RWPE1 (cell line): ENCODE measurements around the gene ADISSP.

Experiments
- CTCF ChIA-PET: fragments of 350-600 bp; sonication (Branson Sonifier 250); formaldehyde crosslinking; extraction: SDS; loops from one replicate; lab custom pipeline; 2021; lab: Yijun Ruan, JAX
- POLR2A ChIA-PET: fragments of 400-600 bp; formaldehyde crosslinking; extraction: SDS; loops from one replicate; lab custom pipeline; 2020; ENCODE audit warnings: antibody characterized with exemption; ENCODE audit not compliant: low non-redundant PET; lab: Yijun Ruan, JAX
- DNase-seq: peaks from one replicate; pipeline ENCODE4 v3.0.0; 2012; ENCODE audit warnings: low spot score
- H3K27ac ChIP-seq: fragments of 450-650 bp; 2 replicates; pipeline ENCODE4 v1.5.1; 2017
- TF ChIP-seq, protein P1 (sequence below): fragments of 450-650 bp; conservative IDR thresholded peaks from 2 replicates; pipeline ENCODE4 v1.5.1; 2017; ENCODE audit warnings: low read depth, mild to moderate bottlenecking

Gene ADISSP

DNA sequence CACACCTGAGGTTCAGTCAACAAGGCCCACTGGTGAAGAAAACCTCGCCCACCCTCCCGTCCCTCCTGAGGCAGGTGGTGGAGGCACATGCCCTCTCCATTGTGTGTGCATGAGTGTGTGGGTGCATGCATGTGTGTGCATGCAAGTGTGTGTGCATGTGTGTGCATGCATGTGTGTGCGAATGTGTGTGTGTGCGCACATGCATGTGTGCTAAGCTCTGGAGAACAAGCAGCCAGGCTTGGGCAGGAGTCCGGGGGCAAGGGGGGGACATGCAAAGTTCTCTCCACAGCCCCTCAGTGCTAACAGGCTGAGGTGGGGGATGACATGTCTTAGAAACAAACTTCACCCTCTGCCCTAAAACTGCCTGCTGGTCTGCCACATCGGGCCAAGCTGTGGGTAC lies 38.2 kb downstream of the ADISSP start:
- no peak for DNase-seq
- CTCF ChIA-PET = interaction anchor here (0.6 kb wide), 1 partner anchor 131 kb away, joined by 5 read pairs; no protein-coding TSS in a partner anchor
- H3K27ac ChIP-seq = no peak overlapping the region
- POLR2A ChIA-PET = no interaction called here
- TF ChIP-seq, protein P1, sequence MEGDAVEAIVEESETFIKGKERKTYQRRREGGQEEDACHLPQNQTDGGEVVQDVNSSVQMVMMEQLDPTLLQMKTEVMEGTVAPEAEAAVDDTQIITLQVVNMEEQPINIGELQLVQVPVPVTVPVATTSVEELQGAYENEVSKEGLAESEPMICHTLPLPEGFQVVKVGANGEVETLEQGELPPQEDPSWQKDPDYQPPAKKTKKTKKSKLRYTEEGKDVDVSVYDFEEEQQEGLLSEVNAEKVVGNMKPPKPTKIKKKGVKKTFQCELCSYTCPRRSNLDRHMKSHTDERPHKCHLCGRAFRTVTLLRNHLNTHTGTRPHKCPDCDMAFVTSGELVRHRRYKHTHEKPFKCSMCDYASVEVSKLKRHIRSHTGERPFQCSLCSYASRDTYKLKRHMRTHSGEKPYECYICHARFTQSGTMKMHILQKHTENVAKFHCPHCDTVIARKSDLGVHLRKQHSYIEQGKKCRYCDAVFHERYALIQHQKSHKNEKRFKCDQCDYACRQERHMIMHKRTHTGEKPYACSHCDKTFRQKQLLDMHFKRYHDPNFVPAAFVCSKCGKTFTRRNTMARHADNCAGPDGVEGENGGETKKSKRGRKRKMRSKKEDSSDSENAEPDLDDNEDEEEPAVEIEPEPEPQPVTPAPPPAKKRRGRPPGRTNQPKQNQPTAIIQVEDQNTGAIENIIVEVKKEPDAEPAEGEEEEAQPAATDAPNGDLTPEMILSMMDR = no peak

DNA sequence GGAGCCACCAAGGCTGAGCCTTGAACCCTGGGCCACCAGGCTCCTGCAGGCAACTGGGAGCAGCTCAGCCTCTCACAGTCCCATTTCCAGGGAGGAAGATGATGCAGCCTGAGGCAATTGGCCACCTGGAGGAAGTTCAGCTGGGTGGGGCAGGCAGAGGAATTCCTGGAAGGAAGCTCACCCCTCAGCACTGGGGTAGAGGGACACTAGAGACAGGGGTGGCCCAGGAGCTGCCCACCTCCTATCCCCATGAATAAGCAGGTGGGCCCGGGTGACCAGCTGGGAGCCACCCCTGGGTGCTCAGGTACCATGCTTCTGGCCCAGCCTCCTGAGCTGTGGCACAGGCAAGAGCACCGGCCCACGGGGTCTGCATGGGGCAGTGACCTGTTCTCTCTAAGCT lies 38.7 kb downstream of the ADISSP start:
- CTCF ChIA-PET = interaction anchor here (0.6 to 1.2 kb wide), 3 partner anchors 13 to 165 kb away, joined by 3 to 5 read pairs (median 4); no protein-coding TSS in a partner anchor
- no peak overlapping the region for H3K27ac ChIP-seq
- no peak for DNase-seq
- POLR2A ChIA-PET = no interaction called here
- TF ChIP-seq, protein P1 = no peak

- no peak for DNase-seq
- POLR2A ChIA-PET = no interaction called here
- TF ChIP-seq, protein P1 = no peak
- CTCF ChIA-PET = interaction anchor here (0.7 to 1.2 kb wide), 4 partner anchors 12 to 165 kb away, joined by 3 to 6 read pairs (median 4); no protein-coding TSS in a partner anchor
- no peak overlapping the region for H3K27ac ChIP-seq
Measured at GRCh38 chr20:3728354-3728753, 39.2 kb downstream of the ADISSP start.

GRCh38 chr20:3727401-3728021 lies 40.0 kb downstream of the ADISSP start:
- ChIA-PET POLR2A (no interaction called here), CTCF (interaction anchor here (0.7 to 1.2 kb wide), 4 partner anchors 11 to 164 kb away, joined by 3 to 6 read pairs (median 4); no protein-coding TSS in a partner anchor)
- TF ChIP-seq, protein P1 = no peak
- H3K27ac ChIP-seq = no peak overlapping the region
- no peak for DNase-seq

- no peak for DNase-seq
- POLR2A ChIA-PET = no interaction called here
- TF ChIP-seq, protein P1 = no peak
- CTCF ChIA-PET = interaction anchor here (0.7 kb wide), 1 partner anchor 343 kb away, joined by 9 read pairs; no protein-coding TSS in a partner anchor
- no peak overlapping the region for H3K27ac ChIP-seq
Measured at GRCh38 chr20:3724356-3724755, 43.2 kb downstream of the ADISSP start.

GRCh38 chr20:3723284-3723683 lies 44.3 kb downstream of the ADISSP start:
- no peak for DNase-seq
- no peak overlapping the region for H3K27ac ChIP-seq
- ChIA-PET CTCF (no interaction called here), POLR2A (no interaction called here)
- TF ChIP-seq, protein P1 = no peak
